Middle frontal gyrus (tissue), 1 donor: ENCODE data around the gene RXFP2.

ENCODE experiments used
- DNase-seq: peaks from one replicate; pipeline ENCODE4 v3.0.0-alpha.2; 2015; ENCODE audit warnings: low spot score; ENCODE audit errors: extremely low spot score

RXFP2 gene

DNA sequence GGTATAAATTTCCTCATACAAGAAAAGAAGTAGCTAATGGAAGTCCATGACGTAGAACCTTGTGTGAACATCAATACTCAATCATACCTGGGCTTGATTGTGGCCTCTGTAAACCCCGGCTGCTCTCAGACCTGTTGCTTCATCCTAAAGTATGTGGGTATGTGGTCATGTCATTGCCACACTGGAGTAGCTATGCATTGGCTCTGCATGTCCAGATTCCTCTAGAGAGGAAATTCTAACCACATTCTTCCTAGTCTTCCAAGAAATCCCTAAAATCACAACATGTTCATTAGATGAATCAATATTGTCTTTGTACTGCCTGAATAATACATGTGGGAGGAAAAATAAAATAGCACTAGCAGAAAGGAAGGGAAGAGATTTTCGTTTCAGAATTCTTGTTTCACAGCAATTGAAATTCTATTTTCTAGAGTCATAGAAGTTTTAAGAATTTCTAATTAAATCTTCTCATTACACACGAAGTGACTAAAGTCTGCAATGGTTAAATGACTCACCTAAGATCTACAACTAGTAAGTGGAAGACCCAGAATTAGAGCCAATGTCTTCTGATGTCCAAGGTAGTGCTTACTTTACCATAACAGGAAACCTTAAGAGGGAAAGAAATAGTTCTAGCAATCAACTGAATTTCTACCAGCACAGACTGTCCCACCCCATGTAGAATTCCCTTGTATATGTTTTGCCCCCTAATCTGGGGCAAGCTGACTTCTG is 28.0 kb downstream of the RXFP2 start:
- DNase-seq = no peak

DNA sequence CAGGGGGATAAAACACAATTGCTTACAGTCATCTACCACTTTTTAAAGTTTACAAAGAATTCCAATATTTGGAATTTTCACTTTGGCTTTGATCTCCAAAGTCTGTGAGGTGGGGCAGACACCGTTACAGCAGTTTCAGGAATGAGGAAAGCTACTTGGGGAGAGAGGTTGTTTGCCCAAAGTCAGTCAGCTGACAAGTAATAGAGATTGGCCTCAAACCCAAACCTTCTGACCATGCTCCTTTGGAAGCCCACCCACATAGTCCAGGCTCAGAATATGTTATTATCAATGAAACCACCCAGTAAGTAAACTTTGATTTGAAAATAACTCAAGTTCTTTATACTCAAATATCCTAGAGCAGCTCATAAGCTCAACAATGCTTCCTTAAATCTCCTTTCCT is 29.0 kb downstream of the RXFP2 start:
- no peak for DNase-seq

- no peak for DNase-seq
These were observed 30.2 kb downstream of the RXFP2 start for GRCh38 chr13:31769575-31769974.

GRCh38 chr13:31772231-31772630 is 32.9 kb downstream of the RXFP2 start:
- no peak for DNase-seq

- no peak for DNase-seq
These were observed 34.2 kb downstream of the RXFP2 start for GRCh38 chr13:31773538-31773937.

DNA sequence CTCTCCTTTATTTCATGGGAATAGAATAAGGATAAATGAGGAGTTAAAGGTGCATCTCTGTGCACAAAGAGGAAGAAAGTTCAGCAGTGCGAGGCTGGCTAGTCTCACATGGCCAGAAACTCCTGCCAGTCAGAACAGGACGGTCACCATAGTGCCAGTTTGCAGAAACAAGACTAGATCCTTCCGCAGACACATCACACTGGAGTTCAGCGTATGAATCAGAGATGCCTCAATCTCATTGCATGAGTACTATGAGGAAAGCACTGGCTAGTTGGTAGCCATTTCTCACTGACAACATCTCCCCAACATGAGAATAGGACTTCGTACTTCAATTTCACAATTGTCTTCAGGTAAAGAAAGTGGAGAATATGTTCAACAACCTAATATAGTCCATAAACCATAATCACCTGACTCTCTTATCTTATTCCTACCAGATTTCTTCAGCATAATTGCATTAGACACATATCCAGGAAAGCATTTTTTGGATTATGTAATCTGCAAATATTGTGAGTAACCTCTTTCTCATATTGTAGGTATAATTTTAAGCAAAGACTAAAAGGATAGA is 34.9 kb downstream of the RXFP2 start:
- no peak for DNase-seq

DNA sequence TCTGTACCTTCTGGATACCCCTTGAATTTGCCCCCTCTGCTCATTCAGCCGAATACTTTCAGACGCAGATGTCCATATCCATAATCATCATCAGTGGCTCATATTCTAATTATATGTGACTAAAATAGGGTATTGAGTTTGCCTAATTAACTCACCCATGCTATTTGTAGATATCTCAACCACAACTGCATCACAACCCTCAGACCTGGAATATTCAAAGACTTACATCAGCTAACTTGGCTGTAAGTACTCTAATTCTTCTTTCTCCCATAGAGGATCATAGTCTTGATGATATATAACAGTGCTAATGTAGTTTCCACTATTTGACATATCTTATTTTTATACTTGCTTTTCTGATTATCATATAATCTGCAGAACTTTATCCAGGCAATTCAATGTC is 35.8 kb downstream of the RXFP2 start:
- no peak for DNase-seq

DNA sequence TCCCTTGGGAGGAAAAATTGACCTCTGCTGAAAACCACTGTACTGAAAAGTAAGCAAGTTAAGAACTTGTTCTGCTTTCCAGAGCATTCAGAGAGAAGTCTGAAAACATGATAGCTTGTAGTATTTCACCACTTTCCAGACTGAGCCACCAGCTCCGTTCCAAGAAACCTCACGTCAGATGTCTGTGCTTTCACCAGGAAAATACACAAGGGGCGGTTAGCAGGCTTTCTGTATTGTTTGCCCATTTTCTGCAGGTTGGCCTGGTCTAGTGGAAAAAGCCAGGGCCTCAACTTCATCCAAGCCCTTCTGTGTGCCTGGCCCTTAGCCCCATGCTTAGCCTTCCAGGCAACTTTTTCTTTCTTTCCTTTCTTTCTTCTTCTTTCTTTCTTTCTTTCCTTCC is 36.4 kb downstream of the RXFP2 start:
- no peak for DNase-seq

- no peak for DNase-seq
These were observed 41.7 kb downstream of the RXFP2 start for GRCh38 chr13:31781064-31781463.

- DNase-seq = no peak
These were observed 46.7 kb downstream of the RXFP2 start for GRCh38 chr13:31786011-31786410.

DNA sequence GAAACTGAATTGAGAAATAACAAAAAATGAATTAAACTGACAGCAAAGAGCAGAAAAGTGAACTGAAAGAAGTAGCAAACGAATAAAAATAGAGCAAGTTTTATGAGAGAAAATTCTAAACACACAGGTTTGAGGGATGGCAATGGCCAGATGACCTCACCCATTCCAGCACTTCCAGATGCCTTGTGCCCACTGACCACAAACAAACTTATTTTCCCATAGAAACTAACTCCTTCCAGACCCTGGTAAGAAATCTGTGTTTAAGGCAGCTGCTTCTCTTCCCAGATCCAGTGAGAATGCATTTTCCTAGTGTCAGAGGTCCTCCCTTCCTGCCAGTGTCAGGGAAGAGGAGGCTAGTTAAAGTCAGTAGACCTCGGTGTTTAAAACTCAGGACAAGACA is 51.7 kb downstream of the RXFP2 start:
- DNase-seq = no peak

DNA sequence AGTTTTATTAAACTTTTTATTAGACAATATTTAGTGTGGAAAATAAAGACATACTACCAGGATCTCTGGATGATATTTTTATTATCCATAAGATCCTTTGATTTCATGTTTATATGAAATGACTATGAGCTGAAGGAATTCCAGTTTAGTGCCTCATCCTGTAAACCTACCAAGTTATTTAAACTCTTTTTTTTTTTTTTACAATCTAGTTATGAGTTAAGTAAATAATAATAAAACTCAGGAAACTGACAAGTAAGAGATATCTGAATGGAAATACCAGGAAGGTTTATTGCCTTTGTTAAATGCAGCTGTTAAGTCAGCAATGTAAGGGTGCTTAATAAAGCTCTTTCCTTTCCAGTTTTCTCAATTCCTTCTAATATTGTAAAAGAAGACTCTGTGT is 53.9 kb downstream of the RXFP2 start:
- no peak for DNase-seq

DNA sequence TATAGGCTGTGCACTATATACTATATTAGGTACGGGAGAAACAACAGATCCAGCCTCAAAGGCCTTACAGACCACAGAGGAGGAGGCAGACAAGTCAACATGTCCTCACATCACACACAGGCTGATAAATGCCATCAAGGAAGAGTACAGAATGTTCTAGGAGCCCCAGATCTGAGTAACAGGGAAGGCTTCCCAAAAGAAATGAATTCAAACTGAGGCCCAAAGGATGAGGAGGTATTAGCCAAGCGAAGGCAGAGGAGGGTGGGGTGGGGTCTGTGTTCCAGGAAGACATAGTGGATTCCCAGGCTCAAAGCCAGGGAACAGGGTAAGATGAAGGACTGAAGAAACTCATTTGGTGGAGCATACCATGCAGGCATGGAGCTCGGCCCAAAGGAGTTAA is 55.1 kb downstream of the RXFP2 start:
- no peak for DNase-seq

DNA sequence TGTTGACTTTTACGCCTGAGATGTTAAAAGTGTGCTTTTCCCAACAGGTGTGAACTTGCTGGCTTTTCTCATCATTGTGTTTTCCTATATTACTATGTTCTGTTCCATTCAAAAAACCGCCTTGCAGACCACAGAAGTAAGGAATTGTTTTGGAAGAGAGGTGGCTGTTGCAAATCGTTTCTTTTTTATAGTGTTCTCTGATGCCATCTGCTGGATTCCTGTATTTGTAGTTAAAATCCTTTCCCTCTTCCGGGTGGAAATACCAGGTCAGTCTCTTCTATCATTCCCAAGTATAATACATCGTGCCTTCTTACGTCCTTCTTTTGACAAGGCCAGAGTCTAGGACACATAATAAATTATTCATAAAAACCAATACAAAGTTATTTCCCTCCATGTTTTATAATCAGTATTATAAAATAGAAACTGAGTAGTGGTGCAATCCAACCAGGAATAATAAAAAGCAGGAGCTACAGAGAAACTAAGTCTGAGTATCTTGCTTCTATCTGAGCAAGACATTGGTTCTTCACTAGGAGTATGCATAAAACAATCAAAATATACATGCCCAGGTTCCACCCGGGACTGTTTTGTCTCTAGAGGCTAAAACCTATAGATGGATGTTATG is 57.9 kb downstream of the RXFP2 start:
- DNase-seq = no peak

- DNase-seq = no peak
These were observed 58.9 kb downstream of the RXFP2 start for GRCh38 chr13:31798189-31798588.

- no peak for DNase-seq
These were observed 61.8 kb downstream of the RXFP2 start for GRCh38 chr13:31801088-31801487.

GRCh38 chr13:31803311-31803710 is 64.0 kb downstream of the RXFP2 start:
- no peak for DNase-seq

DNA sequence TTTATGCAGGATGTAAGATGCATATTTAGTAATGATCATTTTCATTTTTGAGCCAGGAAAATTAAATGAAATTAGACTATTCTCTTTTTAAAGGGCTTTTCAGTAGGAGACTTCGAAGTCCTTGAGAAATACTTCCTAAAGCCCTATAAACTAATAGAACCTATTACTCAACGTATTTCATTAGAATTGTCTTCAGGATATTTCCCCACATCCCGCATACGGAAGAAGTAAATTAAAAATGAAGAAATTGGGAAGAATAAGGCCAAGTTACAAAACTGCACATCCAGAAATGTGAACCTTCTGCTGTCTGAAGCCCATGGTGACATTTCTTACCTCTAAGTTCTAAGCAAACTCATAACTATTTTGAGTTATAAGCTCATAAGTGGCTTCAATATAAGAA is 66.5 kb downstream of the RXFP2 start:
- no peak for DNase-seq

DNA sequence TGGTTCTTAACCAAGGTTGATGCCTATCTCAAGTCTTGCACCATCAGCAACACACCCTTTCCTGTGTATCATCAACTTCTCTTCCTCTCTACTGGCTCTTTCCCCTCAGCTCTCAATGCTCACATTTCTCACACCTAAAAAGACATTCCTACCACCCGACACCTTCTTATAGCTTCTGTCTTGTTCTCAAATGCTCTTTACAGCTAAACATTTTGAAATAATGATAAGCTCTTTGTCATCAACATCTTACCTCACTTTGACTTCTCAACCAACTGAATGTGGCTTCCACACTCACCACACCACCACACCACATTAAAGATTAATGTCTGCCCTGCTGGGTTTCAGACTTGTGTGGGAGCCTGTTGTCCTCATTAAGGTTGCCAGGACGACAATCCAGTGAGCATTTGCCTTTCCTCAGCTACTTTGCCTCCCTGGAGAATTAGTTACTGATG is 67.8 kb downstream of the RXFP2 start:
- DNase-seq = no peak

GRCh38 chr13:31814536-31814935 is 75.2 kb downstream of the RXFP2 start:
- no peak for DNase-seq

DNA sequence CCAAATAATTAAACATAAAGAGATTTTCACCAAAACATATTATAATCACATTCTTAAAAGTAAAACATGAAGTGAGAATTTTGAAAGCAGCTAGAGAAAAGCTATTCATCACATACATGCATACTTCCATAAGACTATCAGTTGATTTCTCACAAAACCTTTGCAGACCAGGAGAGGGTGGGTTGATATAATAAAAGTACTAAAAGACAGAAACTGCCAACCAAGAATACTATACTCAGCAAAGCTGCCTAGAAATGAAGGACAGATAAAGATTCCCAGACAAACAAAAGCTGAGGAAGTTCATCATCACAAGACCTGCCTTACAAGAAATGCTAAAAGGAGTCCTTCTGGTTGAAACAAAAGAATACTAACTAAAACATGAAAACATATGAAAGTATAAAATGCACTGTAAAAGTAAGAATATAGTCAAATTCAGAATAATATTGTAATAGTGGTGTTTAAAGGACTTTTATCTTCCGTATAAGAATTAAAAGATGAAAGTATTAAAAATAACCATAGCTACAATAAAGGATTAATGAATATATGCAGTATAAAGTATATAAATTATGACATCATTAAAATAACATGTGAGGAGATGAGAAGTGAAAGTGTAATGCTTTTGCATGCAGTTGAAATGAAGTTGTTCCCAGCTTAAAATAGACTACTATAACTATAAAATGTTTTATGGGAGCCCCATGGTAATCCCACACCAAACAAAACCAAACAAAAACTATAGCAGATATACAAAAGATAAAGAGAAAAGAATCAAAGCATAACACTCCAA is 76.2 kb downstream of the RXFP2 start:
- DNase-seq = no peak

- no peak for DNase-seq
These were observed 78.9 kb downstream of the RXFP2 start for GRCh38 chr13:31818236-31818635.
